ENCODE results near the gene ERN2.

- TF ChIP-seq POLR2A (IDR thresholded peaks at IDR 0.05) (no peak), CTCF (IDR thresholded peaks at IDR 0.05) (no peak)
Observed at GRCh38 chr16:23741675-23742303, 28.8 kb upstream of the ERN2 start.
